CD14-positive monocyte (primary cell): ENCODE measurements around the gene ACACA. TPM values are rescaled to one million over a fixed set of nuclear protein-coding genes. Genes with fewer than 3 reads are reported as not detected.

Experiments used
- DNase-seq, 3 donors: peaks; one replicate each; pipeline ENCODE4 v3.0.0-alpha.2; 2011 to 2022
- H2AFZ ChIP-seq: 2 replicates; pipeline ENCODE4 v1.6.0; 2012; ENCODE audit warnings: mild to moderate bottlenecking, low read depth, low read length, inconsistent platforms; ENCODE audit not compliant: insufficient read depth, poor library complexity, severe bottlenecking
- H3K27ac ChIP-seq, 2 donors: 1 replicate in 1 of 2; 2 replicates in 1 of 2; pipeline ENCODE4 v1.5.1; 2012 to 2013; ENCODE audit warnings: low read length in 2 of 2, control low read depth in 1 of 2, inconsistent platforms in 1 of 2, low read depth in 1 of 2, mild to moderate bottlenecking in 1 of 2
- H3K27me3 ChIP-seq, 2 donors: one replicate each; pipeline versions ENCODE4 v1.6.0 to v1.6.1; 2011 to 2013; ENCODE audit warnings: low read length in 2 of 2; ENCODE audit not compliant: control insufficient read depth in 2 of 2, insufficient read depth in 2 of 2
- H3K36me3 ChIP-seq, 2 donors: replicated peaks in 1 of 2; 1 replicate in 1 of 2; 2 replicates in 1 of 2; pipeline versions ENCODE4 v1.5.1 to v1.6.1; 2012 to 2013; ENCODE audit warnings: low read length in 2 of 2, control low read depth in 1 of 2, inconsistent platforms in 1 of 2, mild to moderate bottlenecking in 1 of 2; ENCODE audit not compliant: insufficient read depth in 2 of 2, control insufficient read depth in 1 of 2
- H3K4me1 ChIP-seq, 2 donors: 1 replicate in 1 of 2; 2 replicates in 1 of 2; pipeline versions ENCODE4 v1.5.1 to v1.6.1; 2012 to 2013; ENCODE audit warnings: low read length in 2 of 2, control low read depth in 1 of 2, inconsistent platforms in 1 of 2, mild to moderate bottlenecking in 1 of 2, moderate library complexity in 1 of 2; ENCODE audit not compliant: insufficient read depth in 2 of 2, control insufficient read depth in 1 of 2
- H3K4me2 ChIP-seq: replicated peaks from 2 replicates; pipeline ENCODE3; 2012; ENCODE audit warnings: low read length, moderate library complexity, mild to moderate bottlenecking; ENCODE audit not compliant: poor library complexity, severe bottlenecking; ENCODE audit errors: extremely low read depth
- H3K4me3 ChIP-seq, 3 experiments: fragments of 200-600 bp in 1 of 3; sonication (generic) in 1 of 3; replicated peaks in 1 of 3; 1 replicate in 2 of 3; 2 replicates in 1 of 3; pipeline ENCODE4 v1.5.1; 2011 to 2013; ENCODE audit warnings: low read length in 3 of 3, mild to moderate bottlenecking in 3 of 3, control low read depth in 2 of 3, low read depth in 2 of 3, inconsistent platforms in 1 of 3, moderate library complexity in 1 of 3
- H3K79me2 ChIP-seq: 2 replicates; pipeline ENCODE4 v1.6.0; 2012; ENCODE audit warnings: mild to moderate bottlenecking, control low read depth, inconsistent platforms, low read length, moderate library complexity; ENCODE audit not compliant: insufficient read depth
- H3K9ac ChIP-seq: 2 replicates; pipeline ENCODE4 v1.6.0; 2017; ENCODE audit warnings: low read length, mild to moderate bottlenecking; ENCODE audit not compliant: insufficient read depth, poor library complexity, severe bottlenecking
- H3K9me3 ChIP-seq, 2 donors: replicated peaks in 1 of 2; 1 replicate in 1 of 2; 2 replicates in 1 of 2; pipeline versions ENCODE4 v1.5.1 to v1.6.1; 2012 to 2013; ENCODE audit warnings: low read length in 2 of 2, control low read depth in 1 of 2; ENCODE audit not compliant: control insufficient read depth in 1 of 2, insufficient read depth in 1 of 2
- H4K20me1 ChIP-seq: 2 replicates; pipeline ENCODE4 v1.6.0; 2012; ENCODE audit warnings: mild to moderate bottlenecking, low read length, control low read depth, moderate library complexity; ENCODE audit not compliant: insufficient read depth
- H3K27ac Mint-ChIP-seq, 7 donors: one replicate each; pipeline ENCODE4 v1.8.0; 2020; ENCODE audit warnings: mild to moderate bottlenecking in 7 of 7, mixed read lengths in 7 of 7, moderate library complexity in 6 of 7, inconsistent platforms in 2 of 7
- H3K27me3 Mint-ChIP-seq, 3 donors: one replicate each; pipeline ENCODE4 v1.8.0; 2021 to 2022; ENCODE audit warnings: low read depth in 3 of 3, mild to moderate bottlenecking in 3 of 3, mixed read lengths in 3 of 3, moderate library complexity in 3 of 3, inconsistent platforms in 1 of 3
- H3K36me3 Mint-ChIP-seq, 2 donors: one replicate each; pipeline ENCODE4 v1.8.0; 2020; ENCODE audit warnings: mixed read lengths in 2 of 2, inconsistent platforms in 1 of 2, mild to moderate bottlenecking in 1 of 2
- H3K4me1 Mint-ChIP-seq: one replicate; pipeline ENCODE4 v1.8.0; 2020; ENCODE audit warnings: mild to moderate bottlenecking, mixed read lengths
- H3K4me3 Mint-ChIP-seq, 2 donors: one replicate each; pipeline ENCODE4 v1.8.0; 2020; ENCODE audit warnings: mild to moderate bottlenecking in 2 of 2, mixed read lengths in 2 of 2, moderate library complexity in 1 of 2
- H3K9me3 Mint-ChIP-seq, 7 donors: one replicate each; pipeline ENCODE4 v1.8.0; 2020 to 2022; ENCODE audit warnings: mixed read lengths in 7 of 7, mild to moderate bottlenecking in 6 of 7, moderate library complexity in 6 of 7, inconsistent platforms in 2 of 7
- WGBS: methylation state at CpG from one replicate; pipeline ENCODE4 v1.1.5; 2013; ENCODE audit warnings: missing lambda C conversion rate; ENCODE audit not compliant: insufficient coverage; 5-methylcytosine and 5-hydroxymethylcytosine counted together
- intact Hi-C, 2 donors: fragments of 100-400 bp; cut with micrococcal nuclease; formaldehyde crosslinking; loops; one replicate each; pipeline versions ENCODE4 v1.15.0 to v1.15.1; 2023
- polyA plus RNA-seq, 3 donors: library from polyadenylated mRNA; depleted of rRNA in 1 of 3; unstranded in 2 of 3; stranded (reverse) in 1 of 3; fragments of 300-500 nt in 2 of 3; fragments of >200 nt in 1 of 3; fragmentation: Illumina TruSeq in 2 of 3; gene quantifications; 1 replicate in 2 of 3; 2 replicates in 1 of 3; pipeline ENCODE4 v1.2.3, GENCODE V29; 2012 to 2021
- TF ChIP-seq, protein P1 (sequence below): fragments of 200-600 bp; IDR thresholded peaks from one replicate; pipeline ENCODE4 v1.8.0; 2022; ENCODE audit warnings: antibody characterized with exemption, mild to moderate bottlenecking

The ACACA gene
- polyA plus RNA-seq, 3 donors, result 3.5 to 4.6 (median 3.8) TPM

DNA sequence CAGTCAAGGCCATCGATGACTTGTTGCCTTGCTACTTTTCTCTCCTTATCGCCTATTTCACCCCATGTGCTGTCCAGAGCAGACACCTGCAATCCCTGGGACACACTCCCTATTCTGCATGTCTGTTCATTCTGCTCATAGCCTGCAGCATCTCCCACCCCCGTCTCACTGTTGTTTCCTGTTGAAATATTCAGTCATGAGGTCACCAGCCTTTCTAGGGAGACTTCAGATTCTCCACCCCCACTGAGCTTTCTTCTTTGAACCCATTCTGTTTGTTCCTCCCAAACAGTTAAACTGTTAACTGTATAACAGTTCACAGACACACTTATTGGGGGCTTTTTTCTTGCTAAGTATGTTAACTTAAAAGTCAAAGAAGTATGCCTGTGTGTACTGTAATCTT, 363.4 kb downstream of the ACACA start:
- TF ChIP-seq, protein P1, sequence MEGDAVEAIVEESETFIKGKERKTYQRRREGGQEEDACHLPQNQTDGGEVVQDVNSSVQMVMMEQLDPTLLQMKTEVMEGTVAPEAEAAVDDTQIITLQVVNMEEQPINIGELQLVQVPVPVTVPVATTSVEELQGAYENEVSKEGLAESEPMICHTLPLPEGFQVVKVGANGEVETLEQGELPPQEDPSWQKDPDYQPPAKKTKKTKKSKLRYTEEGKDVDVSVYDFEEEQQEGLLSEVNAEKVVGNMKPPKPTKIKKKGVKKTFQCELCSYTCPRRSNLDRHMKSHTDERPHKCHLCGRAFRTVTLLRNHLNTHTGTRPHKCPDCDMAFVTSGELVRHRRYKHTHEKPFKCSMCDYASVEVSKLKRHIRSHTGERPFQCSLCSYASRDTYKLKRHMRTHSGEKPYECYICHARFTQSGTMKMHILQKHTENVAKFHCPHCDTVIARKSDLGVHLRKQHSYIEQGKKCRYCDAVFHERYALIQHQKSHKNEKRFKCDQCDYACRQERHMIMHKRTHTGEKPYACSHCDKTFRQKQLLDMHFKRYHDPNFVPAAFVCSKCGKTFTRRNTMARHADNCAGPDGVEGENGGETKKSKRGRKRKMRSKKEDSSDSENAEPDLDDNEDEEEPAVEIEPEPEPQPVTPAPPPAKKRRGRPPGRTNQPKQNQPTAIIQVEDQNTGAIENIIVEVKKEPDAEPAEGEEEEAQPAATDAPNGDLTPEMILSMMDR, result no peak
- H3K4me1 ChIP-seq, result no peaks in the 10 kb centered on the region
- Mint-ChIP-seq H3K9me3 (no peaks in the 10 kb centered on the region), H3K36me3 (peaks cover 37 to 59% of the 10 kb centered on the region in 2 donors), H3K27me3 (no peaks in the 10 kb centered on the region), H3K4me1 (peaks cover 3% of the 10 kb centered on the region), H3K27ac (peak overlapping the region in 3 of 7 donors; percentile 42 to 60 (median 44)), H3K4me3 (no peak overlapping the region)
- DNase-seq, result no peak
- no peaks in the 10 kb centered on the region for H3K27me3 ChIP-seq
- H3K4me2 ChIP-seq, result no peak overlapping the region
- no peak overlapping the region for H3K27ac ChIP-seq
- H3K79me2 ChIP-seq, result no peaks in the 10 kb centered on the region
- no peak overlapping the region for H3K9ac ChIP-seq
- no peak overlapping the region for H3K4me3 ChIP-seq
- no peak overlapping the region for H2AFZ ChIP-seq
- peaks cover 7% of the 10 kb centered on the region for H4K20me1 ChIP-seq
- H3K9me3 ChIP-seq, result no peaks in the 10 kb centered on the region
- intact Hi-C loops, result no loop called here
- 83% methylated on average over 3 of the region's 3 CpGs for WGBS
- H3K36me3 ChIP-seq, result peaks cover 22 to 65% of the 10 kb centered on the region in 2 donors

- peaks cover 3% of the 10 kb centered on the region for H4K20me1 ChIP-seq
- H3K79me2 ChIP-seq, result no peaks in the 10 kb centered on the region
- H3K36me3 ChIP-seq, result peaks cover 29 to 78% of the 10 kb centered on the region in 2 donors
- H3K9me3 Mint-ChIP-seq, result no peaks in the 10 kb centered on the region
- no peak overlapping the region for H2AFZ ChIP-seq
- H3K4me1 ChIP-seq, result no peaks in the 10 kb centered on the region
- no peaks in the 10 kb centered on the region for H3K27me3 Mint-ChIP-seq
- no peaks in the 10 kb centered on the region for H3K27me3 ChIP-seq
- H3K4me1 Mint-ChIP-seq, result no peaks in the 10 kb centered on the region
- peaks cover 47 to 64% of the 10 kb centered on the region in 2 donors for H3K36me3 Mint-ChIP-seq
- intact Hi-C loops, result no loop called here
- H3K4me3 ChIP-seq, result no peak overlapping the region
- TF ChIP-seq, protein P1, result no peak
- no peak overlapping the region for H3K4me3 Mint-ChIP-seq
- no peak overlapping the region for H3K27ac Mint-ChIP-seq
- no peak overlapping the region for H3K9ac ChIP-seq
- no peaks in the 10 kb centered on the region for H3K9me3 ChIP-seq
- H3K27ac ChIP-seq, result no peak overlapping the region
- H3K4me2 ChIP-seq, result no peak overlapping the region
- no peak for DNase-seq
Observed at GRCh38 chr17:37041932-37042331, 364.7 kb downstream of the ACACA start.
